Articular chondrocyte of knee joint (primary cell): ENCODE measurements around the gene CILP2. TPM values are rescaled to one million over a fixed set of nuclear protein-coding genes. Genes with fewer than 3 reads are reported as not detected.

Experiments
- total RNA-seq: library from RNA; depleted of rRNA; stranded (reverse); fragments of >200 nt; gene quantifications from 2 replicates; pipeline ENCODE4 v1.2.3, GENCODE V29; 2012

The CILP2 gene
- total RNA-seq = 0.65 and 0.91 TPM in 2 replicates

GRCh38 chr19:19538061-19538784 is at the start of gene CILP2:
Gene CILP2 (plus strand): TSS chr19:19538265. CDS start chr19:19538350, 85 bp downstream.

GRCh38 chr19:19514881-19515641 is 23.0 kb upstream of the CILP2 start, which contains the start of gene TSSK6:
Gene TSSK6 (minus strand): TSS chr19:19515548. CDS start chr19:19515427, 121 bp downstream.

GRCh38 chr19:19515642-19516519 is 22.2 kb upstream of the CILP2 start, which contains the start of gene NDUFA13:
Gene NDUFA13 (plus strand): TSS chr19:19516225. CDS start chr19:19516239, 14 bp downstream.

GRCh38 chr19:19528721-19529490 is 9.2 kb upstream of the CILP2 start, which contains the start of gene YJEFN3:
Gene YJEFN3 (plus strand): TSS chr19:19528911. CDS start chr19:19528933, 22 bp downstream.

Other genes starting within 250 kb of the CILP2 start
- 28.5 and 33.2 TPM in 2 replicates for gene SUGP1, start 217.8 kb upstream of the CILP2 start, total RNA-seq
- gene MAU2, start 217.4 kb upstream of the CILP2 start, total RNA-seq = 33.1 and 39.2 TPM in 2 replicates
- gene GATAD2A, start 132.6 kb upstream of the CILP2 start, total RNA-seq = 39.9 and 51.1 TPM in 2 replicates
- gene TSSK6, start 22.7 kb upstream of the CILP2 start, total RNA-seq = 1.1 and 1.2 TPM in 2 replicates
- gene NDUFA13, start 22.0 kb upstream of the CILP2 start, total RNA-seq = 127 and 221 TPM in 2 replicates
- 0.54 and 0.65 TPM in 2 replicates for gene YJEFN3, start 9.4 kb upstream of the CILP2 start, total RNA-seq
- 1.6 and 2.6 TPM in 2 replicates for gene PBX4, start 80.4 kb downstream of the CILP2 start, total RNA-seq
- 0.78 and 1.5 TPM in 2 replicates for gene LPAR2, start 90.0 kb downstream of the CILP2 start, total RNA-seq
- 2.5 and 5.6 TPM in 2 replicates for gene GMIP, start 105.4 kb downstream of the CILP2 start, total RNA-seq
- 32.0 and 33.2 TPM in 2 replicates for gene ATP13A1, start 125.4 kb downstream of the CILP2 start, total RNA-seq
- 9.6 and 10.1 TPM in 2 replicates for gene ZNF101, start 130.6 kb downstream of the CILP2 start, total RNA-seq
- 7.8 and 10.5 TPM in 2 replicates for gene ZNF14, start 194.8 kb downstream of the CILP2 start, total RNA-seq